GM06990 (cell line): Measurements from ENCODE around the gene MYH6.

Experiments
- DNase-seq: peaks from one replicate; pipeline ENCODE4 v3.0.0-alpha.2; 2011; ENCODE audit not compliant: insufficient read length; ENCODE audit errors: extremely low read depth
- H3K27me3 ChIP-seq: replicated peaks from 2 replicates; pipeline ENCODE4 v1.6.0; 2011; ENCODE audit warnings: low read length; ENCODE audit not compliant: control insufficient read depth, insufficient read depth
- H3K36me3 ChIP-seq: 2 replicates; pipeline ENCODE4 v1.5.1; 2011; ENCODE audit warnings: low read length; ENCODE audit not compliant: control insufficient read depth, insufficient read depth
- H3K4me3 ChIP-seq: replicated peaks from 2 replicates; pipeline ENCODE4 v1.5.1; 2011; ENCODE audit warnings: low read depth, mild to moderate bottlenecking, control low read depth, low read length
- TF ChIP-seq, protein P1 (sequence below): IDR thresholded peaks from 2 replicates; pipeline ENCODE4 v1.5.1; 2011; ENCODE audit warnings: low read length, control low read depth, mild to moderate bottlenecking, inconsistent platforms; ENCODE audit not compliant: insufficient read depth, poor library complexity, severe bottlenecking

MYH6 gene

GRCh38 chr14:23384364-23385080 lies 23.6 kb downstream of the MYH6 start:
- DNase-seq, result no peak
- H3K4me3 ChIP-seq, result no peak overlapping the region
- TF ChIP-seq, protein P1, sequence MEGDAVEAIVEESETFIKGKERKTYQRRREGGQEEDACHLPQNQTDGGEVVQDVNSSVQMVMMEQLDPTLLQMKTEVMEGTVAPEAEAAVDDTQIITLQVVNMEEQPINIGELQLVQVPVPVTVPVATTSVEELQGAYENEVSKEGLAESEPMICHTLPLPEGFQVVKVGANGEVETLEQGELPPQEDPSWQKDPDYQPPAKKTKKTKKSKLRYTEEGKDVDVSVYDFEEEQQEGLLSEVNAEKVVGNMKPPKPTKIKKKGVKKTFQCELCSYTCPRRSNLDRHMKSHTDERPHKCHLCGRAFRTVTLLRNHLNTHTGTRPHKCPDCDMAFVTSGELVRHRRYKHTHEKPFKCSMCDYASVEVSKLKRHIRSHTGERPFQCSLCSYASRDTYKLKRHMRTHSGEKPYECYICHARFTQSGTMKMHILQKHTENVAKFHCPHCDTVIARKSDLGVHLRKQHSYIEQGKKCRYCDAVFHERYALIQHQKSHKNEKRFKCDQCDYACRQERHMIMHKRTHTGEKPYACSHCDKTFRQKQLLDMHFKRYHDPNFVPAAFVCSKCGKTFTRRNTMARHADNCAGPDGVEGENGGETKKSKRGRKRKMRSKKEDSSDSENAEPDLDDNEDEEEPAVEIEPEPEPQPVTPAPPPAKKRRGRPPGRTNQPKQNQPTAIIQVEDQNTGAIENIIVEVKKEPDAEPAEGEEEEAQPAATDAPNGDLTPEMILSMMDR, result no peak
- H3K36me3 ChIP-seq, result no peaks in the 10 kb centered on the region
- no peaks in the 10 kb centered on the region; the same call in 1 of the 2 replicates for H3K27me3 ChIP-seq

DNA sequence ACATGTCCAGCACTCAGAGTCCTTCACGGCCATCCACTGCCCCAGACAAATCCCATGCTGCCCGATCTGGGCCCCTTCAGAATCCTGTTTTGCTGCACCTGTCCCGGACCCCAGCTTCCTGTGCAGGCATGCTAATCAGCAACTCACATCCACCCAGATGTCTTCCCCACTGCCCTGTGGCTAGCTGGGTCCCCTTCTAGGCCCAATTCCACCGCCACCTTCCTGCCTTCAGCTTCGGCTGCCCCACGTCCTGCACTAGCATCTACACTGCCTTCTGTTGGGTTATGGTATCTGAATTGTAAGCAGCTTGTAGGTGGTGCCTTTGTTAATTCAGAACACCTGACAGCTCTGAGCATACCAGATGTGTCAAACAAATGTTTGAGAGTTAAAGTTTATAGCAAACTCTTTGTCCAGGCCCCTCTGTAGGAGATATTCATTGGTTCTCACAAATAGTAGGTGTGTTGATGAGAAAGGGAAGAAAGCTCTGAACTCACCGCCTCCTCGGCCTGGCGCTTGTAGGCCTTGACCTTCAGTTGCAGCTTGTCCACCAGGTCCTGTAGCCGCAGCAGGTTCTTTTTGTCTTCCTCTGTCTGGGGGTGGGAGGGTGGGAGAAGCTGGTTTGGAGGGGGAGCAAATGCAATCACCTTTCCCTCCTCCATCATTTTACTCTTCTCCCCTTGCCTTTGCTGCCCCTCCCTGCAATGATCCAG lies 25.2 kb downstream of the MYH6 start:
- no peaks in the 10 kb centered on the region for H3K36me3 ChIP-seq
- TF ChIP-seq, protein P1, result no peak
- DNase-seq, result no peak
- H3K27me3 ChIP-seq, result no peaks in the 10 kb centered on the region; the same call in 1 of the 2 replicates
- no peak overlapping the region for H3K4me3 ChIP-seq

GRCh38 chr14:23382276-23382675 lies 25.8 kb downstream of the MYH6 start:
- no peak overlapping the region for H3K4me3 ChIP-seq
- no peaks in the 10 kb centered on the region for H3K36me3 ChIP-seq
- no peaks in the 10 kb centered on the region; the same call in none of the 2 replicates for H3K27me3 ChIP-seq

DNA sequence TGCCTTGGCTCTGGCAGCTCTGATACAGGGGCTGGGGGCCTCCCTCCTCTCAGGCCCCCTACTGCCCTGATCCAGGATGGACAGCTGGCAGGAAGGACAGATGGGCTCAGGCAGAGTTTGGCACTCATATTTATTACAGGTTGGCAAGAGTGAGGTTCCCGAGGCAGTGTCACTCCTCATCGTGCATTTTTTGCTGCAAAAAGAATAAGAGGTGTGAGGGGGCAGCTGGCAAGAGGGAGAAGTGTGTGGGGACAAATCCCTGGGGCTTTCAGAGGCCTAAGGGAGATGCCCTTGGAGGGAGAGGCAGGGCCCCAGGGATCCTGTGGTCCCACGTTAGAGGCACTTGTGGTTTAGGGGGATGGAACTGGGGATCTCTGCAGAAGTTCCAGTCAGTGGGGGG lies 26.2 kb downstream of the MYH6 start:
- DNase-seq, result no peak

More at GRCh38 chr14:23382276-23382675, 25.8 kb downstream of the MYH6 start:
- TF ChIP-seq, protein P1, result no peak
- no peak for DNase-seq

DNA sequence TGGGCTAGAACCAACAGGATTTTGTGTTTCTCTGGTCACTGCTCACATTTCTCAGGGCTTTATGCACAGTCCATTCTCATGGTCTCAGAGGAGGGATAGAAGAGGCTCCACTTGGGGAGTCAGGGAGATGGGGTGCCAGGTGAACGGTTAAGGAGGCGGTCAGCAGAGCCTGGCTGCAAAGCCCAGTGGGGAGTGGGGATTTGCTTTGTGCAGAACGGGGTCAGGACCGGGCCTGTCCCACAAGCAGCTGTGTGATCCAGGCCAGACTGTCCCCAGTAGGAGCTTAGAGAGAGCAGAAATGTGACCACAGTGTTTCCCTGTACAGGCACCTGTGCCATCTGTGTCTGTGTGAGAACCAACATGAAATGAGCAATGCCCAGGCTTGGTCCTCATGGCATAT lies 27.1 kb downstream of the MYH6 start:
- TF ChIP-seq, protein P1, result no peak
- H3K36me3 ChIP-seq, result no peaks in the 10 kb centered on the region
- DNase-seq, result no peak
- H3K27me3 ChIP-seq, result no peaks in the 10 kb centered on the region; the same call in none of the 2 replicates
- H3K4me3 ChIP-seq, result no peak overlapping the region

More for the DNA sequence above, 26.2 kb downstream of the MYH6 start:
- no peaks in the 10 kb centered on the region; the same call in none of the 2 replicates for H3K27me3 ChIP-seq
- TF ChIP-seq, protein P1, result no peak
- no peak overlapping the region for H3K4me3 ChIP-seq
- H3K36me3 ChIP-seq, result no peaks in the 10 kb centered on the region
